22Rv1 (cell line): Measurements from ENCODE around the gene SEMA7A.

Experiments used
- H3K27ac ChIP-seq: fragments of 450-650 bp; 2 replicates; pipeline ENCODE4 v1.5.1; 2017
- ZFX ChIP-seq: fragments of 450-650 bp; IDR thresholded peaks from 2 replicates; pipeline ENCODE4 v1.6.1; 2017; ENCODE audit warnings: antibody characterized with exemption, borderline replicate concordance
- TF ChIP-seq, protein P1 (sequence below): fragments of 450-650 bp; IDR thresholded peaks from 2 replicates; pipeline ENCODE4 v1.5.1; 2017; ENCODE audit warnings: mild to moderate bottlenecking

The SEMA7A gene

DNA sequence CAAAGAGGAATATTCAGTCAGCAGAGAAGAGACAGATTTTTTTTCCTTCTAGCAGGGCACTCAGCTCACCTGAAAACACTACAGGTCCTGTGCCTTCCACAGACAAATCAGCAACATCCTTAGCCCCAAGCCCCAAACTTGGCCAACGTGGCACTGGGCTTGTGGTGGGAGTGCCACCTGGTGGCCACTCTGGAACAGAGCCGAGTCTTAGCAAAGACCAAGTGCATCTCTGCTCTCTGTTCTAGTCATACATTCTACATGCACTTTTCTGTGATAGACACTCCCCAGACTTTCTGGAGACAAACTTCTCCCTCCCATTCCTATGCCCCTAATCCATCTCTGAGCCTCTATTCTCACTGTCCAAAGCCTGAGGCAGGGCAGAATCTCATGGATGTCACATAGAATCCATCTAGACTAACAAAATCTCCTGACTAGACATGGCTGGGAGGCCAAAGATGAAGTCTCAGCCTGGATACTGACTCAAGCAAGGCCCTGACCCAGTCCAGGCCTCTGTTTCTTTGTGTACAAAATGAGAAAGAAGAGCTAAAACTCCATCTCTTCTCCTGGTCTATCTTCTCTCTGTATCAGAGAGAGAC, 5.1 kb upstream of the SEMA7A start:
- H3K27ac ChIP-seq: no peak overlapping the region
- TF ChIP-seq, protein P1, sequence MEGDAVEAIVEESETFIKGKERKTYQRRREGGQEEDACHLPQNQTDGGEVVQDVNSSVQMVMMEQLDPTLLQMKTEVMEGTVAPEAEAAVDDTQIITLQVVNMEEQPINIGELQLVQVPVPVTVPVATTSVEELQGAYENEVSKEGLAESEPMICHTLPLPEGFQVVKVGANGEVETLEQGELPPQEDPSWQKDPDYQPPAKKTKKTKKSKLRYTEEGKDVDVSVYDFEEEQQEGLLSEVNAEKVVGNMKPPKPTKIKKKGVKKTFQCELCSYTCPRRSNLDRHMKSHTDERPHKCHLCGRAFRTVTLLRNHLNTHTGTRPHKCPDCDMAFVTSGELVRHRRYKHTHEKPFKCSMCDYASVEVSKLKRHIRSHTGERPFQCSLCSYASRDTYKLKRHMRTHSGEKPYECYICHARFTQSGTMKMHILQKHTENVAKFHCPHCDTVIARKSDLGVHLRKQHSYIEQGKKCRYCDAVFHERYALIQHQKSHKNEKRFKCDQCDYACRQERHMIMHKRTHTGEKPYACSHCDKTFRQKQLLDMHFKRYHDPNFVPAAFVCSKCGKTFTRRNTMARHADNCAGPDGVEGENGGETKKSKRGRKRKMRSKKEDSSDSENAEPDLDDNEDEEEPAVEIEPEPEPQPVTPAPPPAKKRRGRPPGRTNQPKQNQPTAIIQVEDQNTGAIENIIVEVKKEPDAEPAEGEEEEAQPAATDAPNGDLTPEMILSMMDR: peak; percentile 96
- no peak for TF ChIP-seq ZFX

DNA sequence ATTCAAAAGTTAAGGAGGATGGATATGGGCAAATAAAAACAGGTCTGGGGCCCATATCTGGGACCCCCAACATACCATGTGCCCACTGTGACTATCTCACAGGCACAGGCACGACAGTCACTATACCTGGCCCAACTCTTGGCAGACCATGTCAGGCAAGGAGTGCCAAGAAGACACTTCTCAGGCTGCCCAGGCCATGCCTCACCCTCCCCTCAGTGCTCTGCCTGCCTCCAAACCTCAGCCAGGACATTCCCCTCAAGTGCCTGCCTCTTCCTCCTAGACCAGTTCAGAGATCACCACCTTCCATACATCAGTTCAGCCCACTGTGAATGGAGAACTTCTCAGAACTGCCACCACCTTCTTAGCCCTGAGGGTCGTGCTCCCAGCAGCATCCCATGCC, 4.4 kb upstream of the SEMA7A start:
- TF ChIP-seq ZFX: no peak
- TF ChIP-seq, protein P1: no peak
- no peak overlapping the region for H3K27ac ChIP-seq

DNA sequence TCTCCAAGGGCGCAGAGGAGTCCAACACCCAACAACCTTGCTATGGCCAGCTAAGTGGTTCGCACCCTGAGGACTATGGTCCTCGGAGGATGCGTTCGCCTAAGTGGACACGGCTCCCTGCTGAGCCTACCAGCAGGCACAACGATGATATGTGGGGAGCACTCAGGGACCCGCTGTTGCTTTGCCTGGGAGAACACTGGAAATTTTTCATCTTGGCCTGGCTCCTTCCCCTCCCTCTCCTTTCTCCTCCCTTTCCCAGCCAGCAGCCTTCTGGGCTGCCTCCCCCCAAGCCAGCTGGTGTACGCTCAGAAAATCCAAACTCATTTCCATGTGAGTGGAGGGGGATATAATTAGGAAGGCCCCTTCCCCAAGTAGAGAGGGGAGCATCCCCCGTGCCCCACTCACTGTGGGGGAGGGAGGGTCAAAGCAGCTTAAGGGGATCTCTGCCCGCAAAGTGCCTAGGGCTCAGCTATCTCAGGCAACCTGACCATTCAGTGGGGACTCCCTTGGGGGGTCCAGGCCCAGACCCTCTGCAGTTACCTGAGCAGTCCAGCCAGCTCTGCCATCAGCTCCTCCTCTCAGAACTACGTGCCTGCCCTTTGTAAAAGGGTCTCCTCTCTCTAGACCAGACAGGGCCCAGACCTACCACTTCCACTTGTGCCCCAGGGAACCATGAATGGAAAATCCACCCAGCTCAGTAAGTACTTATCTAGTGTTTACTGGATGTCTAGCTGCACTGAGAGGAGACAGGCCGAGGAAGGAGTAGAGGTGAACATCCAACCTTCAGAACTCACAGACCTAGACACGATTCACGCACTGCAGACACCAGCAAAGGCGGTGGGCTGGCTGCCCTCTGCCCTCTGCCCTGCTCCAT, 742 bp upstream of the SEMA7A start:
- TF ChIP-seq, protein P1: no peak
- no peak for TF ChIP-seq ZFX
- no peak overlapping the region for H3K27ac ChIP-seq

DNA sequence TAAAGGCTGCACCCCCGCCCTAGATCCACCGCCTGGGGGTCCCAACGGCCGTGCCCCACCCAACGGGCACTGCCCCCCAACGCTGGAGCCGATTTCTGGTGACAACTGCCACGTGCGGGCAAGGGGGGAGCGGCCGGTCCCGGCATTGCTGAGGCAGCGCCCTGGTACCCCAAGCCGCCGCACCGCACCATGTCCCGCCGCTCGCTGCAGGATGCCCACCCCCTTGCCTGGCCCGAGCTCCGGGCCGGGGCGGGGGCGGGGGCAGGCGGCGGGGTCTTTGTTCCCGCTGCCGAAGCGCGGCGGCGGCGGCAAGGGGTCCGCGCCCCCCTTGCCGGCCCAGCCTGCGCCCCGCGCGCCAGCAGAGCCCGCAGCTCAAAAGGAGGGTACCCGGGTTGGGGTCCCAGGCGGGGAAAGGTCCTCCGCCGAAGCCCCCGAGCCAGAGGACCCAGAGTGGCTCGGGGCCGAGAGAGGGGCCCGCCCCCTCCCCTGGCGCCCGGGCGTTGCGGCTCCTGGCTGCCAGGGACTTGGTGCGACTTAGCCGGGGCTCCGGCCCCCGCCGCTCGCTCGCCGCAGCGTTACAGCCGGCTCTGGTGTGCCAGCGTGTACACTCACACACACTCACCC, 678 bp downstream of the SEMA7A start:
- TF ChIP-seq, protein P1: no peak
- no peak for TF ChIP-seq ZFX
- H3K27ac ChIP-seq: no peak overlapping the region

DNA sequence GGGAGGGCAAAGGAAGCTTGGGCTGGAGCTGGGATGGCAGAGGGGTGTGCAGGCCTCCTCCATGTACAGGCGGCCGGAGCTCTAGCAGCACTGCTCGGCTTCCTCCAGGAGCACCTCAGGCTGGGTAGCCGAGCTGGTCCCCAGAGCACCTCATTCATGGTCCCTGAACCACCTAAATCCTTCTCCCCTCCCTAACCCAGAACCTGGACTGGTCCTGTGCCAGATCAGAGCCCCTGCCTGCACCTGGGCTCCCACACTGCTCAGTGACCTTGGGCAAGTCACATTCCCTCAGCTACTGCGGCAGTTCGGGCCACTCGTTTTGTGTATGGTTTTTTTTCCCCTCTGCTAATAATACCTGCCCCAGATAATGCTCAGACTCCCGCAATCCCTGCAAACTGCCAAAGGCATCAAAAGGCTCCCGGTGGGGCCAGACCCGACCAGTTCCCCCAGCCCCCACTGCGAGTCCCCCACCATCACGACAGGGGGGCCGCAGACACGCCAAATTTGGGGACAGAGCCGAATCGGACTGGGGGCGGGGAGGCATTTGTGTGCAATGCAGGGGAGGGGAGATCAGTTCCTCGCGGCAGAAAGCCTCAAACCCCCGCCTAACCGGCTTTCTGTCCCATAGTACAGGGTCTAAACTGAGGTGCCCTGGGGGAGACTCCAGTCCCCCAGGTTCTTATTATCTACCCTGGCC, 1.3 kb downstream of the SEMA7A start:
- no peak overlapping the region for H3K27ac ChIP-seq
- TF ChIP-seq ZFX: no peak
- TF ChIP-seq, protein P1: no peak

DNA sequence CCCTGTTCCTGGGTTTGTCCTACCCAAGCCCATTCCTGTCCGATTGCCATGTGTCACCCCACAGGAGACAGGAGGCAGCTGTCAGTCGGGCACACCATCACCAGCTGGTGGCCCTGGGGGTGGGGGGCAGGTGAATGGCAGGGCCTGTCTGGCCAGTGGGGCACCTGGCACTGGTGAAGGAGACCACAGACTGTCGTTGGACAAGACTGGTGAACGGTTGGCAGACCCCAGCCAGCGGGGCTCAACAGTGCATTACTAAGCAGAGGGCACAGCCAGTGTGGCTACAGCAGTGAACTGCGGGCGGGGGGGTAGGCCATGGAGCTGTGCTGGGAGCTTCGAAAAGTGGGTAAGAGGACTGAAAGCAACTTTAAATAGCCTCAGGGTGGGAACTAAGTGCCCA, 2.1 kb downstream of the SEMA7A start:
- TF ChIP-seq ZFX: no peak
- TF ChIP-seq, protein P1: no peak
- no peak overlapping the region for H3K27ac ChIP-seq
